Kidney capillary endothelial cell (primary cell): ENCODE results near the gene MMS19.
A peak's percentile ranks its signal among the peaks of the same experiment; 100 is the strongest.
"Not testable (repeated sequence)": the region's sequence is repeated elsewhere in the genome, so short reads cannot be mapped to it uniquely, and the experiment has no call there.

Experiments
- DNase-seq: peaks from one replicate; pipeline ENCODE4 v3.0.0-alpha.2; 2018; ENCODE audit warnings: low spot score

MMS19 gene

GRCh38 chr10:97498076-97498840 lies at the start of gene MMS19:
TSS of gene MMS19 (minus strand) at chr10:97498422. CDS start at chr10:97498384, 38 bp downstream.
- DNase-seq: peak; percentile 97

GRCh38 chr10:97547962-97548361 lies 49.7 kb upstream of the MMS19 start:
- no peak for DNase-seq

GRCh38 chr10:97547271-97547600 lies 49.0 kb upstream of the MMS19 start:
- DNase-seq: no peak

- no peak for DNase-seq
Measured at GRCh38 chr10:97546456-97547270, 48.4 kb upstream of the MMS19 start.

GRCh38 chr10:97543025-97543546 lies 44.9 kb upstream of the MMS19 start:
- DNase-seq: peak; percentile 100

- DNase-seq: peak; percentile 93
Measured at GRCh38 chr10:97542169-97543024, 44.2 kb upstream of the MMS19 start.

GRCh38 chr10:97540669-97541500 lies 42.7 kb upstream of the MMS19 start:
- DNase-seq: no peak

GRCh38 chr10:97539523-97540200 lies 41.4 kb upstream of the MMS19 start:
- no peak for DNase-seq

- DNase-seq: no peak
Measured at GRCh38 chr10:97538839-97539238, 40.6 kb upstream of the MMS19 start.

GRCh38 chr10:97538411-97538810 lies 40.2 kb upstream of the MMS19 start:
- peak; percentile 78 for DNase-seq

- DNase-seq: no peak
Measured at GRCh38 chr10:97537186-97537869, 39.1 kb upstream of the MMS19 start.

GRCh38 chr10:97534746-97535367 lies 36.6 kb upstream of the MMS19 start:
- peak; percentile 44 for DNase-seq

GRCh38 chr10:97533888-97534287 lies 35.7 kb upstream of the MMS19 start:
- DNase-seq: no peak

- no peak for DNase-seq
Measured at GRCh38 chr10:97532935-97533671, 34.9 kb upstream of the MMS19 start.

GRCh38 chr10:97531401-97531986 lies 33.3 kb upstream of the MMS19 start:
- no peak for DNase-seq

- DNase-seq: no peak
Measured at GRCh38 chr10:97529685-97530465, 31.7 kb upstream of the MMS19 start.

- not testable (repeated sequence) for DNase-seq
Measured at GRCh38 chr10:97528876-97529275, 30.7 kb upstream of the MMS19 start.

GRCh38 chr10:97525683-97526110 lies 27.5 kb upstream of the MMS19 start:
- DNase-seq: no peak
